Adipose tissue (tissue), 3 donors: ENCODE measurements around the gene COQ7. TPM values are rescaled to one million over a fixed set of nuclear protein-coding genes. Genes with fewer than 3 reads are reported as not detected.

Source experiments
- H3K27ac ChIP-seq: one replicate; pipeline ENCODE4 v1.5.1; 2013; ENCODE audit warnings: low read depth, low read length
- WGBS, 3 donors: extraction: QIAGEN DNeasy Blood & Tissue Kit; methylation state at CpG; one replicate each; pipeline ENCODE4 v1.1.7; 2013; 5-methylcytosine and 5-hydroxymethylcytosine counted together
- polyA plus RNA-seq, 3 donors: library from polyadenylated mRNA; stranded (reverse); fragments of 200-250 nt; gene quantifications; one replicate each; pipeline ENCODE4 v1.2.3, GENCODE V29; 2013
- donor health status: healthy with polysubstance abuse.
- donor health status: Bipolar disorder and iron deficiency.
- donor health status: healthy.

COQ7 gene
- polyA plus RNA-seq, 3 donors: 8.5 to 14.7 (median 10.2) TPM

DNA sequence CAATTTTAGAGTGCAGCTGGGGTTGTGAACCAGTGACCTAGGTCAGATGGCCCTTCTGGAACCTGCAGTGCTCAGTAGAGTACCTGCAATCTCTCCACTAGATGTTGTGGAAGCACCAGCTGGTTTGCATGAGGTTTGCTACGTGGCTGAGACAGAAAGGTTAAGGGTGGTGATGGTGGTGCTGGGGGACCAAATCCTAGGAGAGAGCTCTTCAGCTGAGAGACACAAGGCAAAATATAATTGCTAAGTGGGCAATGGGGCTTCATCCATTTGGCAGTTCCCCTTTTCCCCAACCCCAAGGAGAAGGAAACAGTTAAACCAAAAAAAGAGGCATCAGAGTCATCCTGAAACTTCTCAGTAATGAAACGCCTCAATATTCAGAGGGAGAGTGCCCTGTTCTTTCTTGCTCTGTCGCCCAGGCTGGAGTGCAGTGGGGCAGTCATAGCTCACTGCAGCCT lies 60.3 kb downstream of the COQ7 start:
- H3K27ac ChIP-seq: no peak overlapping the region
- 46 to 86% (median 51%) methylated on average over 3 of the region's 3 CpGs for WGBS, 3 donors

DNA sequence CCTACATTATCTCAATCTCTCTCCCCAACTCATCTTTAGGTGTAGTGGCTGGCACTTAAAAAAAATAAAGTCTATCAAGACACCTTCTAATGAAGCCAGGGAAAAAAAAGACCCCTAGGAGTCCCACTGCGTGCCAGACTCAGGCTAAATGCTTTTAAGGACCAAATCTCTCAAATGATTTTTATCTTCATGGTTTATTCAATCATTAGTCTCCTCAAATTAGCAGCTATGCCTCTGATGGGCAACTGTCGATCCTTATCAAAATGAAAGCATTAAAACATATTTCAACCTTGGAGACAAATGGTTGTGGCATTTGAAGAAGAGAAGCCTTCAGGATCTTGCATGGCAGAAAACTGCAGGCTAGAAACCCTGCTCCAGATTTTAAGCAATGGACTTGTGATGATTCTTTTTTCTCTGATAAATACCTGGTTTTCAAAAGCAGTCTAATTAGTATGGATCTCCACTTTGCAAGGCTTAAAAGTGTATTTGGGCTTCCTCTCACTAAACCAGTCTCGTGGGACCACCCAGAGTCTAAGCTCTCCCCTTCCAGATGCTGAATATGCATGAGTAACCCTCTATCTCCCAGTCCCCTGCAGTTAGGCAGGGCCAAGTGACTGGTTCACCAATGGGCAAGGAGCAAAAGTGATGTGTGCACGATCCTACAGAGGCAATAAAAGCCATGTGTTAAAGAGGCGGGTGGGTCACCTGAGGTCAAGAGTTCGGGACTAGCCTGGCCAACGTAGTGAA lies 61.2 kb downstream of the COQ7 start:
- 78 to 85% (median 81%) methylated on average over 7 of the region's 7 CpGs for WGBS, 3 donors
- H3K27ac ChIP-seq: no peak overlapping the region

Other genes with a start within 250 kb of the COQ7 start
- gene SMG1, start 141.2 kb upstream of the COQ7 start, polyA plus RNA-seq: 10 to 100 TPM in 1 of 3 donors, 1 to 10 TPM in 2; 7.5 to 12.6 (median 8.0) TPM
- gene TMC7, start 83.7 kb upstream of the COQ7 start, polyA plus RNA-seq: 1 to 10 TPM in 2 of 3 donors, under 1 TPM in 1; 0.30 to 2.0 (median 1.3) TPM
- gene ITPRIPL2, start 46.4 kb downstream of the COQ7 start, polyA plus RNA-seq: 10 to 100 TPM in 2 of 3 donors, 1 to 10 TPM in 1; 7.7 to 29.1 (median 25.4) TPM
- gene SYT17, start 100.6 kb downstream of the COQ7 start, polyA plus RNA-seq: 10 to 100 TPM in 1 of 3 donors, 1 to 10 TPM in 2; 1.7 to 11.6 (median 2.1) TPM
- gene CLEC19A, start 218.1 kb downstream of the COQ7 start, polyA plus RNA-seq: under 1 TPM in 1 of 3 donors, not detected in 2; 0.45 TPM